Activated naive CD4-positive, alpha-beta T cell treated with Interleukin-2 at 50 U/mL for 16 hours (primary cell): ENCODE results near the gene CSTPP1.
"Not testable (repeated sequence)": the region's sequence is repeated elsewhere in the genome, so short reads cannot be mapped to it uniquely, and the experiment has no call there.

Source experiments
- DNase-seq: peaks from one replicate; pipeline ENCODE4 v3.0.0-alpha.2; 2020

CSTPP1 gene

GRCh38 chr11:47105974-47106373, 169.4 kb downstream of the CSTPP1 start:
- DNase-seq, result no peak

GRCh38 chr11:47106798-47107411, 170.3 kb downstream of the CSTPP1 start:
- no peak for DNase-seq

- DNase-seq, result no peak
Measured at GRCh38 chr11:47107744-47108143, 171.2 kb downstream of the CSTPP1 start.

- DNase-seq, result no peak
Measured at GRCh38 chr11:47108214-47108613, 171.7 kb downstream of the CSTPP1 start.

DNA sequence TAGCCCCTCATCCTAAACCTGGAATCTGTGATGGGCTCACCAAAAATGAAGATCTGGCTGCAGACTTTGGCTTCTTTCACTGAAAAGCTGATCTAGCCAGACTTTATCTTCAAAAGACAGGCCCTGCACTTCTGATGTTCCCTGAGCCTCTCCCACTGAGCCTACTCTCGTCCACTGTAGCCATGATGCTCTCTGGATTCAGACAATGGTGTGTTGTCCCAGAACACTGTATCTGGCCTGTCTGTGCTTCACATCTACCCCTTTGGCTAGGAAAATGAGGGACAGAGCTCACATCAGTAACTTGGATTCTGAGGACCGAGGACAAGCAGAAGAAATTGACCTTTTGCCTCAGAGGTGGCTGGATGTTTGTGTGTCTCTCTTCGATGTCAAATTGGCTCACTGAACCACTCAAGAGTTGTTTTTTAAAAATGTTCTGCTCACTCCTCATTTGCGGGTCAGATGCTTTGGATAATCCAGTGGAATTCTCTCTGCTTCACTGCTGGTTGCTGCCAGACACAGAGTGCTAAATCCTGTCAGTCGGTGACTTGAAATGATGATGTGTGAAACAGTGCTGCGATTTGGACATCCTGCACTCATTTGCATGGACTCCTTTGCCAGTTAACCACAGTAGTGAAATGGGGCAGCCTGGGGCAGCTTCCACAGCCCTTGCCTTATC, 172.6 kb downstream of the CSTPP1 start:
- DNase-seq, result no peak

DNA sequence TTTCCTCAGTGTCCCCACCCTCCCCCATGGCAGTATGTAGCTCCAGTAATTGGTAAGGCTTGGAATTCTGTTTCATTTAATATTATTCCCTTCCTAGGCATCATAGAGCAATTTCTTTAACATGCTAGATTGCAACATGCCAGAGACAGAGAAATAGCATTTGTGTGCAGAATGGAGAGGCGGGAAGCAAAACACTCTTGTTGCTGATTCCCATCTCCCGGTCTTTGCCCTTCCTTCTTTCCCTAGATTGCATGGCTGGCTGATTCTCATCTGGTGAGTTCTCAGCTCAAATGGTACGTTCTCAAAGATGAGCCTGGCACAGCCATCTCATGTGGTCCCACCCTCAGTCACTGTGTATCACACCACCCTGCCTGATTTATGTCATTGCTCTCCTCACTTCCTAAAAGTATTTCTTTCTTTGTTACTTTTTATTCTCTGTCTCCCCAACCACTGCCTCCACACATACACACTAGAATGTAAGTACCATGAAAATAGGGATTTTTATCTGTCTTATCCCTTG, 173.2 kb downstream of the CSTPP1 start:
- DNase-seq, result no peak

DNA sequence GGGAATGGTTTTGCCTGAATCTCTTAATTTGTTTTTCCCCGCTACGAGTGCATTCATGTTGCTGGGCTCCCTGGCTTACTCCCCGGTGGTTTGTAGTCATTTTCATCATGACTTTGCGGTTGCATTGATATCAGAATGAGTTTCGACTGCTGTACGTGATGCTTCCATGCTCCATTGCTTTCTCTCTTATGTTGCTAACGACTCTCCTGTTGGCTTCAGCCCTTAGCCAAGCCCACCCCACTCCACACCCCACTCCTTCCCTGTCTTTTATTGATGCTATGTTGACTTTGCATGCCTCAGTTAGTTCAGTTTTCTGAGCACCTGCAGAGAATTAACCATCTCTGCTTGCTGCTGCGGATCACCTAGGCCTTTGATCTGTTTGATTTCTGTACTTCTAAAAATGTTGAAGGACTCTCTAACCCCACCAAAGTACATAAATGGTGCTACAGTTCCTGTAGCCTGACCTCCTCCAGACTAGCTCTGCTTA, 174.8 kb downstream of the CSTPP1 start:
- DNase-seq, result no peak

DNA sequence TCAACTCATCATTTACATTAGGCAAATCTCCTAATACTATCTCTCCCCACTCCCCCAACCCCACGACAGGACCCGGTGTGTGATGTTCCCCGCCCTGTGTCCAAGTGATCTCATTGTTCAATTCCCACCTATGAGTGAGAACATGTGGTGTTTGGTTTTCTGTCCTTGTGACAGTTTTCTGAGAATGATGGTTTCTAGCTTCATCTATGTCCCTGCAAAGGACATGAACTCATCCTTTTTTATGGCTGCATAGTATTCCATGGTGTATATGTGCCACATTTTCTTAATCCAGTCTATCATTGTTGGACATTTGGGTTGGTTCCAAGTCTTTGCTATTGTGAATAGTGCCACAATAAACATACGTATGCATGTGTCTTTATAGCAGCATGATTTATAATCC, 176.4 kb downstream of the CSTPP1 start:
- DNase-seq, result not testable (repeated sequence)

GRCh38 chr11:47118958-47119688, 182.6 kb downstream of the CSTPP1 start:
- DNase-seq, result peak; percentile 27

- no peak for DNase-seq
Measured at GRCh38 chr11:47121056-47121455, 184.5 kb downstream of the CSTPP1 start.

- DNase-seq, result no peak
Measured at GRCh38 chr11:47121731-47122130, 185.2 kb downstream of the CSTPP1 start.

DNA sequence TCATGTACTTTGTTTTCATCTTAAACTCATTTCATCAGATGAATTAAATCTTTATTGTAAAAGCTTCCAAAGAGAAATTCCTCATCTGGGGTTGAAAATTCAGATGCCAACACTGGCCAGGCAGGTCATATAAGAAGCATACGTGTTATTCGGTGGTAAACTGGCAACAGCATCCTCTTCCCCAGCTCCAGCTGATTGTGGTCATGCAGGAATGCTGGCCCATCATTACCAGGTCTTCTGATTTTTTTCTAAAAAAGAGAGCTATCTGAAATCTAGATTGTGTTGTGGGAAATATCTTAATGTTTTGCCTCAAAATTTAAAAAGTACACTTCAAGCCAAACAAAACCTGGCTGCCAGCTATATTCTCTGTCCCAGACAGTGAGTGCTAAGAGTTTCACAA, 186.5 kb downstream of the CSTPP1 start:
- DNase-seq, result no peak

DNA sequence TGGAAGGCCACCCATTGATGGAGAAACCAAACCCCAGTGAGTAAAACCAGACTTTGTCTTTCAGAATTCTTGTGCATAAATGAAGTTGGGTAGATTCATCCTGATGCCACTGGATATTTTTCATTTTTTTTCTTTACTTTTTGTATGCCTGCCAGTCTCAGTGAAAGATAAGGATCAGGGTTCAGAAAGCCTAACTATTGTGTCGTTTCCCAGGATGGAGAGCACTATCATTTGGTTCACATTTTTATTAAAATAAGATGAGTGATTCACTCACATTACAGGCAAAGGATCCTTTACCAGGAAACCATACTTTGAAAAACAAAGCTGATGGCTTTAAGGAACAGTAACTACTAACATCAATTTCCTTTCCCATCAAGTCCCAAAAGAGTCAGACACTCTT, 188.1 kb downstream of the CSTPP1 start:
- no peak for DNase-seq

- no peak for DNase-seq
Measured at GRCh38 chr11:47125083-47125482, 188.5 kb downstream of the CSTPP1 start.

- DNase-seq, result no peak
Measured at GRCh38 chr11:47127213-47127612, 190.7 kb downstream of the CSTPP1 start.

DNA sequence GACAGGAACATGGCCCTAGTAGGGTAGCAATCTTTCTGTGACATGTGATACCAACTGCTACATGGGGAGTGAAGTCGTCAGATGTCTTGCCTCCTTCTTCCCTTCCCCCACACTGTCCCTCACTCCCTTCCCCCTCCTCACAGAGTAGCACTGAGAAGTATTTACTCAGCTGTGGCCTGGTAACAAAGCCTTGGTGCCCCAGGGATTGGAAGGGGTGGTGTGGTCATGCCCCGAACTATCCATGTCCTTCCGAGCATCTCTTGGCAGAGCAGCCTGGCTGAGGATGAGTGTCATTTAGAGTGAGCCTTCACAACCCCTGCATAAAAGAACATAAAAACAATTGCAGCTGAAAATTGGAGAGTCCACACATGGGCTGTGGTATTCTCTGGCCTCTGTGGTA, 194.0 kb downstream of the CSTPP1 start:
- no peak for DNase-seq

DNA sequence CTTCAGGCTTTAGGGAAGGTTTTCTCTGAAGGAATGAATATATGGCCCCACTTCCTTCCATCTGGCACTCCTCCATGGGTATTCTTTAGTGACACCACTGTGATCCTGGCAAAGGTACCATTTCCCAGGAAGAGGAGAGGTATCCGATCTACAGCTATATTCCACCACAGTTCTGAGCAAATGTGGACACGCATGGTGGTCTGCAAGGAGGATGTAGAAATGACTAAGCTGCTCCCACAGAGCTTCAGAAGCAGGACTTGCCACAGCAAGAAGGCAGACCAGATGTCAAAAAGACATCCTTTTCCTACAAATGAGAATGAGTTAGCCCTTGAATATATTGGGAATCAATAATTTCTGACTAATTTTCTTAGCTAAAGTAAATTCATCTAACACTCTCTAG, 194.6 kb downstream of the CSTPP1 start:
- no peak for DNase-seq

DNA sequence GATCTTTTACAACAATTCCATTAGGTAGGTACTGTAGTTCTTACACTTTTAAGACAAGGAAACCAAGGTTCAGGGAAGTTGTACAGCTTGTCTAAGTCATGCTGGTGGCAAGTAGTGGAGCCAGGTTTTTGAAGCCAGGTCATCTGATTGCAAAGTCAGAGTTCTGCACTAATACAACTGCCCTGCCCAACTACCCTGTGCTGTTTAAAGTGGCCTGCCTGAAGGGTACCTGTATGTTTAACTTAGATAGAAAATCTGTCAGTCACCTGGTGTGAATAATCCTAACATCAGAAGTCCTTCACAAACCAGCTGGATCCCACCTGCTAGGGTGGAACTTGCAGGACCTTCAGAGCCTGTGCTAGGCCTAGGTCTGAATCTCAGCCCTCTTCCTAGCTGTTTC, 195.9 kb downstream of the CSTPP1 start:
- no peak for DNase-seq

DNA sequence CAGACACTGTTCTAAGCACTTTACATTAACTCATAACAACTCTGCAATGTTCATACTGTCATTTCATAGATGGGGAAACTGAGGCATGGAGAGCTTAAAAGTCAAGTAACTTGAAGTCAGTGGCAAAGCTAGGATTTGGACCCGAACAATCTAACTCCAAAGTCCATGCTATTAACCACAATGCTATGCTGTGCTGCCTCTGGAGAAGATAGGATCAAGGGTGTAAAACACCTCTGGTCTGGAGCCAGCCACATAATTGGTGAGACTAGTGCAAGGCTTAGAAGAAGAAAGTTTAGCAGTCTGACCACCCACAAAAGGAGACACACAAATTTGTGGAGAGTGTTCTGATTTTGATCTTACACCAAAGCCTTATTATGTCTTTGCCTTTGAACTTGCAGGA, 196.4 kb downstream of the CSTPP1 start:
- DNase-seq, result no peak

DNA sequence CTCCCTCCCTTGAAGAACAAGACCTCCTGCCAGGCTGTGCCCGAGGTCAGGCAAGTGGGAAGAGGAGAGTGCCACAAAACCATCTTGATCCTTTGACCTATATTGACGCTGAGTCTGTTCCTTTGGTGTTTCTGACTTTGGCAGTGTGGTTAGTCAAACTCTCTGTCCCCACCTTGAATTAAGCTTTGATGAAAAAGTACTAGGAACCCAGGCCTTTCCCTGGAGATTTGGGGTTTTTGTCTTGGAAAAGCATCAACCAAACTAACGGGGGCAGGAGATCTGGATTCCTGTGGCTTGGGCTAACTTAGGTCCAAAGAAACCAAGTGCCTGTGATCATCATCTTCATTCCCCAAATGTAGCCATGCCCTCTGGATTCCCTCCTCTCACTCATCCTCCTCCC, 199.8 kb downstream of the CSTPP1 start:
- no peak for DNase-seq

DNA sequence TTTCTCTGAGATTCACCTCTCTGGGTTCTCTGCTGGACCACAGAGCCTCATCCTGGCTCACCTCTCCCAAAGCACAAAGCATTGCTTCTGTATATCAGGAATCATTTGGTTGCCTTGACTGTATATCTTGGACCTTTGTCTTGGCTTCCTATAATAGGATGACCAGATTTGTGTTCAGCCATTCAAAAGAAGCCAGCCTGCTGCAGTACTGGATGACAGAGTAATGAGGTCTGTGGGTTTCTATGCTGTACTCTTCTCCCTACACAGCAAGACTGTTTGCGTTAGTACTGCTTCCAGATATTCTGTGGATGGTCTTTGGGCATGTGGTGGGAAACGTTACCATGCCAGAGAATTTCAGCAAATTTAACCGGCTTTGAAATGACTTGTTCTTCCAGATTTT, 200.4 kb downstream of the CSTPP1 start:
- no peak for DNase-seq

- no peak for DNase-seq
Measured at GRCh38 chr11:47137476-47137875, 200.9 kb downstream of the CSTPP1 start.

- DNase-seq, result no peak
Measured at GRCh38 chr11:47139878-47140277, 203.3 kb downstream of the CSTPP1 start.

DNA sequence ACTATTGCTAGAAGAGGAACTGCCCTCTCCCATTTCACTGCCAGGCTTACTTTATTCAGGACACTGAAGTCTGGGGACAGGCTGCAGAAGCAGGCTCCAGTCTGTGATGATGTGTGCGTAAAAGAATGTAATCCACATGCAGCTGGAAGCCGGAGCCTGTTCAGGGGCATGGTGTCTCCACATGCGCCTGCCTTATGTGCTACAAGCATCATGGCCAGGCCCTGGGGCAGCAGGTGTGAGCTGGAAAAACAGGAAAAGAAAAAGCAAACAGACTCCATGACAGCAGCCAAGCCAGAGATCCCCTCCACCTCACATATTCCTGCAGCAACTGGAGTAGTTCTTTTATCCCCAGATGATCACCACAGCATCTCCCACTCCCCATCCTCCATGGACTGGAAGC, 206.8 kb downstream of the CSTPP1 start:
- no peak for DNase-seq
